AG04449 (cell line): ENCODE measurements around the gene TBX19.
"Not testable (repeated sequence)": the region's sequence is repeated elsewhere in the genome, so short reads cannot be mapped to it uniquely, and the experiment has no call there.

Experiments
- CTCF ChIA-PET: fragments of 350-600 bp; formaldehyde crosslinking; extraction: SDS; loops from one replicate; lab custom pipeline; 2021; ENCODE audit warnings: antibody characterized with exemption; lab: Yijun Ruan, JAX
- POLR2A ChIA-PET: fragments of 400-600, 350-600 bp; formaldehyde crosslinking; extraction: SDS; loops from one replicate; lab custom pipeline; 2020; ENCODE audit warnings: antibody characterized with exemption, inconsistent platforms; lab: Yijun Ruan, JAX
- DNase-seq: peaks from one replicate; pipeline ENCODE4 v3.0.0-alpha.2; 2010; ENCODE audit warnings: low read depth, low spot score
- H3K4me3 ChIP-seq: 2 replicates; pipeline ENCODE4 v1.5.1; 2011; ENCODE audit warnings: low read depth, mild to moderate bottlenecking, control low read depth, low read length
- CTCF ChIP-seq: IDR thresholded peaks from one replicate; pipeline ENCODE4 v1.5.1; 2011; ENCODE audit warnings: mild to moderate bottlenecking, moderate library complexity, low read length, control low read depth, inconsistent platforms; ENCODE audit not compliant: insufficient read depth; ENCODE audit errors: missing control alignments

The TBX19 gene

GRCh38 chr1:168347630-168348029 lies 67.0 kb downstream of the TBX19 start:
- ChIA-PET CTCF (no interaction called here), POLR2A (no interaction called here)
- no peak for DNase-seq
- no peak for TF ChIP-seq CTCF
- H3K4me3 ChIP-seq = no peak overlapping the region

GRCh38 chr1:168348146-168348709 lies 67.6 kb downstream of the TBX19 start:
- no peak for DNase-seq
- TF ChIP-seq CTCF = no peak
- CTCF ChIA-PET = no interaction called here

GRCh38 chr1:168354335-168355269 lies 73.9 kb downstream of the TBX19 start:
- POLR2A ChIA-PET, H3K4me3 ChIP-seq, DNase-seq: not testable (repeated sequence)
- CTCF ChIA-PET = interaction anchor here (2.9 kb wide), 1 partner anchor 12 kb away, joined by 20 read pairs; no protein-coding TSS in a partner anchor

More at GRCh38 chr1:168348146-168348709, 67.6 kb downstream of the TBX19 start:
- POLR2A ChIA-PET = no interaction called here
- no peak overlapping the region for H3K4me3 ChIP-seq

- no peak for TF ChIP-seq CTCF
- DNase-seq = no peak
- ChIA-PET POLR2A (no interaction called here), CTCF (interaction anchor here (2.5 kb wide), 1 partner anchor 18 kb away, joined by 8 read pairs; no protein-coding TSS in a partner anchor)
- H3K4me3 ChIP-seq = no peak overlapping the region
Observed at GRCh38 chr1:168360151-168361021, 79.7 kb downstream of the TBX19 start.

- DNase-seq = no peak
- TF ChIP-seq CTCF = no peak
- POLR2A ChIA-PET = no interaction called here
- no peak overlapping the region for H3K4me3 ChIP-seq
- CTCF ChIA-PET = interaction anchor here (2.5 kb wide), 1 partner anchor 19 kb away, joined by 8 read pairs; no protein-coding TSS in a partner anchor
Observed at GRCh38 chr1:168361252-168361651, 80.6 kb downstream of the TBX19 start.

GRCh38 chr1:168362991-168363390 lies 82.3 kb downstream of the TBX19 start:
- no peak for TF ChIP-seq CTCF
- ChIA-PET CTCF (interaction anchor here (2.3 kb wide), 1 partner anchor 127 kb away, joined by 6 read pairs; no protein-coding TSS in a partner anchor), POLR2A (no interaction called here)
- H3K4me3 ChIP-seq = no peak overlapping the region
- no peak for DNase-seq
